Measurements from ENCODE around the gene UBE2I.

DNA sequence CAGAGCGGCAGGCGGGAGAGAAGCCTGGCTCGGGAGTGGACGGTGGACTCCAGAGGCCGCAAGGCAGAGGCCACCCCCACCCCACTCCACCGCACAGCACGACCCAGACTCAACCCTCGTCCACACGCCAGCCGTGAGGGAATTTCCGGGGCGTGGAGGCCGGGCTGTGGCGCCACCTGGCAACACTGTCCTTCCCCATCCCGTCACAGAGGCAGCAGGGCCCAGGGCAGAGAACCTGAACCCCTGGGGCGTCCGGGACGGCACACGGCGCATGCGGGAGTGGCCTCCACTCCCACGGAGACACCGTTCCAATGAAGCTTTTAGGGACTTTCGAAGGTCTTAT lies 65.8 kb downstream of the UBE2I start:
- TF ChIP-seq SUZ12 (IDR thresholded peaks at IDR 0.05; ENCODE audit: extremely low read depth, insufficient read depth, insufficient read length) (no peak), YY1 (IDR thresholded peaks at IDR 0.05; ENCODE audit: insufficient read depth, insufficient read length) (no peak), ZNF274 (IDR thresholded peaks at IDR 0.05; ENCODE audit: low read depth, low read length) (no peak)
